ENCODE results near the gene NPVF.

NPVF gene

DNA sequence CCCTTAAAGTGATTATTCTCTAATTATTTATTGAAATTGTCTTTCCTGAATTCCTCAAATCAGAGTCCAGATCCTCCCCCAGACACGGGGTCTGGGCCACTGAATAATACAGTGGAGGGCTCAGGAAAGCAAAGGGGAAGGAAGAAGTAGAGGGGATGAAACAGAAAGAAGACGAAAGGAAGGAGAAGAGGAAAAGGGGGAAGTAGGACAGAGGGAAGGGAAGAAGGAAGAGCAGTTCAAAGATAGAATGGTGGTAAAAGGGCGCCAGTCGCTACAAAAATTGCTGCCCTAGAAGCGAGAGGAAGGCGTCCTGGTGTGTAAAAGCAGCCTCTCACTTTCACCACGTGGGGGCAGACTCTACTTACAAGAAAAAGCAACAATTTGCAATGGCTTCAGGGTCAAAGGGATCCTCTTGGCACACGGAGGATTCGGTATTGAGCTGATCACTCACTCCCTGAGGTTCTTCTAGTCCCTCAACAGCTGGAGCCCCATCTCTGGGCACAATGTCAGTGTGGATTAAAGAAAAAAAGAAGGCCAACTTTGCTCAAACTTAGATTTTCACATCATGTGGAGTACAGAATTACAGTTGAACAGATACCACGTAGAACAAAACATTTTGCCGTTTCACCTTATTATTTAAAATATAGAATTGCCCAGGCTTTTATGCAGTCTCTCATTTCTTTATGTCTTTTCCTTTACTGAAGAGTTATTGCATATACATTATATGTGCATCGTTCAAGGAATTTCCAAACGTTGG lies 31.4 kb upstream of the NPVF start:
- H3K4me3 ChIP-seq (replicated peaks in 1 of 2; ENCODE audit: low read depth in 2 of 2, low read length in 2 of 2) = no peak overlapping the region
- TF ChIP-seq, protein P1, sequence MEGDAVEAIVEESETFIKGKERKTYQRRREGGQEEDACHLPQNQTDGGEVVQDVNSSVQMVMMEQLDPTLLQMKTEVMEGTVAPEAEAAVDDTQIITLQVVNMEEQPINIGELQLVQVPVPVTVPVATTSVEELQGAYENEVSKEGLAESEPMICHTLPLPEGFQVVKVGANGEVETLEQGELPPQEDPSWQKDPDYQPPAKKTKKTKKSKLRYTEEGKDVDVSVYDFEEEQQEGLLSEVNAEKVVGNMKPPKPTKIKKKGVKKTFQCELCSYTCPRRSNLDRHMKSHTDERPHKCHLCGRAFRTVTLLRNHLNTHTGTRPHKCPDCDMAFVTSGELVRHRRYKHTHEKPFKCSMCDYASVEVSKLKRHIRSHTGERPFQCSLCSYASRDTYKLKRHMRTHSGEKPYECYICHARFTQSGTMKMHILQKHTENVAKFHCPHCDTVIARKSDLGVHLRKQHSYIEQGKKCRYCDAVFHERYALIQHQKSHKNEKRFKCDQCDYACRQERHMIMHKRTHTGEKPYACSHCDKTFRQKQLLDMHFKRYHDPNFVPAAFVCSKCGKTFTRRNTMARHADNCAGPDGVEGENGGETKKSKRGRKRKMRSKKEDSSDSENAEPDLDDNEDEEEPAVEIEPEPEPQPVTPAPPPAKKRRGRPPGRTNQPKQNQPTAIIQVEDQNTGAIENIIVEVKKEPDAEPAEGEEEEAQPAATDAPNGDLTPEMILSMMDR (IDR thresholded peaks at IDR 0.05; ENCODE audit: low read depth, low read length) = peak; percentile 86
- DNase-seq (ENCODE audit: low read depth in 2 of 2) = peak; percentile 87 to 88

DNA sequence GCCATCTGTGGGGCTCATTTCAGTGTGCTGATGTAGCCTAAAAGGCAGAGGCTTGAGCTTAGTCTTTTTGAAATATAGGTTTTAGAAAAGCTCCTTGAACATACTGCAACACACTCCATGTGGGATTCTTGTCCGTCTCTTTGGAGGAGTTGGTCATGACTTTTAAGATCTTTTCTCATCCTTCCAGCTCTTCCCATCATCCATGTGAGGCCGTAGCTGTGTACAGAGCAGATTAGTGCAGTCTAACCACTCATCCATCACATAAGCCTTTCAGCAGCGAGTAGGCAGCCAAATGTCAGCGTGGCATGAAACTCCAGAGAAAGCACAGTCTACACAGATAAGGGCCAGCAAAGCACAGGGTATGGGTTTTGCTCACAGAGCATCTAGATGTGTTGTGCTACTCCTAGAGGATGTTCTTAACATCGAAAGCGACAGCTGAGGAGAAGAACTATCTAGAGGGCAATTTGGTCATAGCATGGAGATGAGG lies 28.1 kb upstream of the NPVF start:
- H3K4me3 ChIP-seq (replicated peaks in 1 of 2; ENCODE audit: low read depth in 2 of 2, low read length in 2 of 2) = no peak overlapping the region
- peak in 1 of 2 donors; percentile 19 for DNase-seq (ENCODE audit: low read depth in 2 of 2)
- TF ChIP-seq, protein P1 (IDR thresholded peaks at IDR 0.05; ENCODE audit: low read depth, low read length) = no peak

DNA sequence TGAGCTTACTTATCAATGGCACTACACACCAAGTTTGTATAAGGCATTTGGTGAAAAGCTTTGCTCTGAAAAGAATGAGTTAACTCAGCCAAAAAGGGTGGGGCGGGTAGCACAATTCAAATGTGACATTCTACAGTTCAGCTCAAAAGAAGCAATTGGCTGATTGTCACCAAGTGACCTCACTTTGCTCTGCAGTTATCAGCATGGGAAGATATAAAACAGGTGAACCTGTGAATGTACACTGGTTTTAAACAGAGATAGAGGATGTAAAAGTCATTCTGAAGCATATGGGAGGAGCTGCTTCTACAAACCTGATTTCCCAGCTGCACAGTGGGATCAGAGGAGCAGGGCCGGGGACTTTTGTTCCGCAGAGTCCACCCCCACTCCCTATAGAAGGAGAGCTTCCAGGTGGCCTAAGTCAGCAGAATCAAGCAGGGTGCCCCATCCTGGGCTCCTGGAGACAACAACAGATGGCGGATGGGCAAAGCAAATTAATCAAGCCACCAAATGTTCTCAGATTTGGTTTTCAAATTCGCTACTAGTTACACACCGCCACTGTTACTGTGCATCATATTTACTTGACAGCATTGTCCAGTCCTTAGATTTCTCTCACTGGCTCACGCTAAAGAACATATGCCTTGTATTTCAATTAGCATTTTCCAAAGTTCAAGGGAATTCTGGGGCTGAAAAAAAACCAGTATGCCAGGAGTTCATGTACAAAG lies 27.5 kb upstream of the NPVF start:
- no peak for DNase-seq (ENCODE audit: low read depth in 2 of 2)
- no peak overlapping the region for H3K4me3 ChIP-seq (replicated peaks in 1 of 2; ENCODE audit: low read depth in 2 of 2, low read length in 2 of 2)

DNA sequence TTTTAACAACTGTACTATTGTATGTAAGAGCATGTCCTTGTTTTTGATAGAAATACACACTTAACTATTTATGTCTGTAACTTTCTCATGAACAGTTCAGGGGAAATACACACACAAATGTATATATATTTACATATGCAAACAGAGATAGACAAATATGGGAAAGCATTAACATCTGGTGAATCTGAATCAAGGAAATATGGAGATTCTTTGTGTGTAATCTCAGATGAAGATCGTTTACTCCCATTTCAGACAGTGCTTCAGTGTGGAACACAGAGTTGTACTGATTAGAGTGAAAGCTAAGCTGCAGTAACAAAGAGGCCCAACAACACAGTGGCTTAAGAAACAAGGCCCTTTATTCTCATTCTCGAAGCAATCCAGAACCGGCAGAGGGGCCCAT lies 26.3 kb upstream of the NPVF start:
- no peak for DNase-seq (ENCODE audit: low read depth in 2 of 2)
- TF ChIP-seq, protein P1 (IDR thresholded peaks at IDR 0.05; ENCODE audit: low read depth, low read length) = no peak
- no peak overlapping the region for H3K4me3 ChIP-seq (replicated peaks in 1 of 2; ENCODE audit: low read depth in 2 of 2, low read length in 2 of 2)

More for the DNA sequence above, 27.5 kb upstream of the NPVF start:
- TF ChIP-seq, protein P1 (IDR thresholded peaks at IDR 0.05; ENCODE audit: low read depth, low read length) = no peak

DNA sequence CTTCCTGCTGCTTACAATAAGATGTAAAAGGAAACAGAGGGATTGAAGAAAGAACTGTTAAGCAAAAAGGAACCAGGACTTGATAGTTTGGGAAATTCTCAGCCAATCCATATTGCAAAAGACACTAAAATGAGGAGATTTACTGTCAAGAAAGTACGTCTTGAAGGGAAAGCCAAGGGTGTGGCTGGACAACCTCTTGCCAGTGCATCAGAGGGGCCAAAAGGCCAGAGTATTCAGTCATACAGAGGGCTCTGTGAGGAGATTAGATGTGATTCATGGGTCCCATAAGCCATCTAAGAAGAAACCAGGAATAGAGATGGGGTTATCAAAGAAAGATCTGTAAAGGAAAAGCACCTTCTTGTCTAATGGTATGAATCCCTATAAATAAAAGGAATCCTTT lies 25.4 kb upstream of the NPVF start:
- no peak for DNase-seq (ENCODE audit: low read depth in 2 of 2)
- TF ChIP-seq, protein P1 (IDR thresholded peaks at IDR 0.05; ENCODE audit: low read depth, low read length) = no peak
- no peak overlapping the region for H3K4me3 ChIP-seq (replicated peaks in 1 of 2; ENCODE audit: low read depth in 2 of 2, low read length in 2 of 2)

DNA sequence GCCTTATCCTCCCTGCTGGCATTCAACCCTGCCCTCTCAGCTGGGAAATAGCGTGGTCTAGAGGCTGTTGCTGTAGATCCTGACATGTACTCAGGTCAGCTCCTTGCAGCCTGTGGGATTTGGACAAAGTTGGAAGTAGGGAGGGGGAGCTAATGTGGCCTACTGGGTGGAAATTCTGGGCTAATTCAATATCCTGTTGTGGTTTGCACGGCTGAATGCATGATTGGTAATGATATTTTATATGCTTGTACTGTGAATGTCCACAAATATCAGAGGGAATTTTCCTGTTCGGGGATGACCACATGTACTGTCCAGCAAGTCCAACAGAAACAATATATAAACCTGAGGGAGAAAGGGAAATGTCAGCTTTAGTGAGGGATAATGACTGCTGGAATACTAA lies 22.1 kb upstream of the NPVF start:
- no peak for DNase-seq (ENCODE audit: low read depth in 2 of 2)
- TF ChIP-seq, protein P1 (IDR thresholded peaks at IDR 0.05; ENCODE audit: low read depth, low read length) = no peak
- no peak overlapping the region for H3K4me3 ChIP-seq (replicated peaks in 1 of 2; ENCODE audit: low read depth in 2 of 2, low read length in 2 of 2)

Measured in cardiac fibroblast (primary cell).